ENCODE data around the gene MPZL3.

Gene MPZL3

DNA sequence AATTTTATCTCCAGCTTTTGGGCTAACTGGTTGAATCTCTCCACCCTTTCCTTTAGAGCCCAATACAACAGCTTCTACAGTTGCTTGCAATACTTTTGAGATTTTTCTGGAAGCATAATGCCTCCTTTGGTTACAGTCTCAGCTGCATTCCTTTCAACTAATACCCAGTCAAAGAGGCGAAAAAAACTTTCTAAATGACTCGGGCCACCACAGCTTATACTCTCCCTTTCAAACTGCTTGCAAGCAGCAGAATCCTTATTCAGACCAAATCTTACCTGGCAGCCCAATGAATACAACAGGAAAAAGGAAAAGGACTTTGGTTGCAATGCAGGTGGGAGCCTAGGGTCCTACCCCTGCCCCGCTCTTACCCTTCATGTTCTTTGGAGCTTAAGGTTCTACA is 43.1 kb downstream of the MPZL3 start:
- no peak for TF ChIP-seq EZH2phosphoT487 (IDR thresholded peaks at IDR 0.05; ENCODE audit: low read depth)
- TF ChIP-seq, protein P1, sequence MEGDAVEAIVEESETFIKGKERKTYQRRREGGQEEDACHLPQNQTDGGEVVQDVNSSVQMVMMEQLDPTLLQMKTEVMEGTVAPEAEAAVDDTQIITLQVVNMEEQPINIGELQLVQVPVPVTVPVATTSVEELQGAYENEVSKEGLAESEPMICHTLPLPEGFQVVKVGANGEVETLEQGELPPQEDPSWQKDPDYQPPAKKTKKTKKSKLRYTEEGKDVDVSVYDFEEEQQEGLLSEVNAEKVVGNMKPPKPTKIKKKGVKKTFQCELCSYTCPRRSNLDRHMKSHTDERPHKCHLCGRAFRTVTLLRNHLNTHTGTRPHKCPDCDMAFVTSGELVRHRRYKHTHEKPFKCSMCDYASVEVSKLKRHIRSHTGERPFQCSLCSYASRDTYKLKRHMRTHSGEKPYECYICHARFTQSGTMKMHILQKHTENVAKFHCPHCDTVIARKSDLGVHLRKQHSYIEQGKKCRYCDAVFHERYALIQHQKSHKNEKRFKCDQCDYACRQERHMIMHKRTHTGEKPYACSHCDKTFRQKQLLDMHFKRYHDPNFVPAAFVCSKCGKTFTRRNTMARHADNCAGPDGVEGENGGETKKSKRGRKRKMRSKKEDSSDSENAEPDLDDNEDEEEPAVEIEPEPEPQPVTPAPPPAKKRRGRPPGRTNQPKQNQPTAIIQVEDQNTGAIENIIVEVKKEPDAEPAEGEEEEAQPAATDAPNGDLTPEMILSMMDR (IDR thresholded peaks at IDR 0.05; ENCODE audit: low read depth, low read length): no peak
- no peak overlapping the region for H3K27ac ChIP-seq (ENCODE audit: low read length)
- no peak overlapping the region for H2AFZ ChIP-seq (ENCODE audit: low read depth, low read length)
- no peak overlapping the region for H3K4me2 ChIP-seq (ENCODE audit: low read length)
- peaks cover 40% of the 10 kb centered on the region for H3K27me3 ChIP-seq (ENCODE audit: low read depth, low read length)
- H3K79me2 ChIP-seq (ENCODE audit: low read length): no peaks in the 10 kb centered on the region
- H3K9ac ChIP-seq (ENCODE audit: low read length): no peak overlapping the region
- peaks cover 38% of the 10 kb centered on the region for H3K4me1 ChIP-seq (ENCODE audit: low read length)
- H4K20me1 ChIP-seq (ENCODE audit: insufficient read depth, low read length): no peaks in the 10 kb centered on the region
- no peak overlapping the region for H3K4me3 ChIP-seq (ENCODE audit: low read length)
- no peaks in the 10 kb centered on the region for H3K9me3 ChIP-seq (ENCODE audit: insufficient read depth, low read length)
- H3K36me3 ChIP-seq (replicated peaks; ENCODE audit: low read depth, low read length): no peaks in the 10 kb centered on the region

DNA sequence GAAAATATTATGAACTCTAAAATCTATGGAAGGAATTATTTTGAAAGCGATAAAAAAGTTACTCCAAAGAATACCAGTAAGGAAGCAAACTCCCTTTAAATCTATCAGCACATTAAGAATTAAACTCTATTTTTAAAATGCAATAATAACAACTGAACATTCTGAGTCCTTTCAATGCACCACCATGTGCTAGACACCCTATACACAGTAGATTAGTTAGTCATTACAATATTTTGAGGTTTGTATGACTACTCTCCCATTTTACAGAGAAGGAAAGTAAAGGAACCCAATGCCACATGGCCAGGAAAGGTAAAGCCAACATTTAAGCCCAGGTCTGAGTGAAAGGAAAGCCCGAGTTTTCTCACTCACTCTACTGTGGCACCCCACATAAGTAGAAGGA is 45.1 kb downstream of the MPZL3 start:
- Histone ChIP-seq H3K27me3 (ENCODE audit: low read depth, low read length) (peaks cover 24% of the 10 kb centered on the region), H3K4me3 (ENCODE audit: low read length) (no peak overlapping the region), H3K36me3 (replicated peaks; ENCODE audit: low read depth, low read length) (no peaks in the 10 kb centered on the region), H3K27ac (ENCODE audit: low read length) (no peak overlapping the region), H3K9me3 (ENCODE audit: insufficient read depth, low read length) (no peaks in the 10 kb centered on the region), H2AFZ (ENCODE audit: low read depth, low read length) (no peak overlapping the region), H4K20me1 (ENCODE audit: insufficient read depth, low read length) (no peaks in the 10 kb centered on the region), H3K79me2 (ENCODE audit: low read length) (no peaks in the 10 kb centered on the region), H3K9ac (ENCODE audit: low read length) (no peak overlapping the region), H3K4me1 (ENCODE audit: low read length) (peaks cover 21% of the 10 kb centered on the region), H3K4me2 (ENCODE audit: low read length) (peak overlapping the region; percentile 56; the same call in 1 of the 2 replicates)
- TF ChIP-seq, protein P1 (IDR thresholded peaks at IDR 0.05; ENCODE audit: low read depth, low read length): no peak
- TF ChIP-seq EZH2phosphoT487 (IDR thresholded peaks at IDR 0.05; ENCODE audit: low read depth): no peak

DNA sequence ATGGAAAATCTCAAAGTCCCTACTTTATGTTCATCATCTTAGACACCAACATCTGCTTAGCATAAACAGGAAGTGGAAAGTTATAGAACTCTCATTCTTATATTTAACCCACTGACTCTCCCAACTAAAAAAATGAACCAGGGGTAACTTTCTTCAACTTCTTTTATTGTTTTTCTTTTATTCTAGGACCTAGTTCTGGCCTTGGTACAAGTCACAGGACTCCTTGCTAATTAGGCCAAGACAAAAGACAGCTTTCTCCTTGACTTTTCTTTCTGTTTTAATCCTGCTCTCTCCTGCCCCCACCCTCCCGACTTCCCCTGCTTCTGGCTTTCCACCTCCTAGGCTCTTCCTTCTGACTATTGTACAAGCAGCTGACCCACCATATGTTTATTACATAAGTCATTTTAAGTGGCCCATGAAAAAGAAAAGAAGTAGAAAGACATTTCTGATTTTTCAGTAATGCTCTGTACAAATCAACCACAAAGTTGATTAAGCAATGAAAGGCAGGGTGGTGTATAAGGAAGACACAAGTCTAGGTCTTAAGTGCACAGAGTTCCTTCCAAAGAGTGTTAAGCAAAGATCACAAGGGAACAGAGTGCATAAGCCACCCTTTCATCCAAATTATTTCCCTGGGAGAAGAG is 45.7 kb downstream of the MPZL3 start:
- no peaks in the 10 kb centered on the region for H4K20me1 ChIP-seq (ENCODE audit: insufficient read depth, low read length)
- H3K9me3 ChIP-seq (ENCODE audit: insufficient read depth, low read length): no peaks in the 10 kb centered on the region
- H3K4me1 ChIP-seq (ENCODE audit: low read length): peaks cover 21% of the 10 kb centered on the region

More for the DNA sequence above, 45.7 kb downstream of the MPZL3 start:
- Histone ChIP-seq H3K9ac (ENCODE audit: low read length) (no peak overlapping the region), H3K4me2 (ENCODE audit: low read length) (peak overlapping the region; percentile 56), H3K36me3 (replicated peaks; ENCODE audit: low read depth, low read length) (no peaks in the 10 kb centered on the region), H3K27ac (ENCODE audit: low read length) (0 out of 2 replicates have a peak overlapping the region, but pooled peaks have one; percentile 3), H2AFZ (ENCODE audit: low read depth, low read length) (peak overlapping the region; percentile 33; the same call in 1 of the 2 replicates), H3K27me3 (ENCODE audit: low read depth, low read length) (peaks cover 19% of the 10 kb centered on the region), H3K4me3 (ENCODE audit: low read length) (peak overlapping the region; percentile 7; the same call in 1 of the 2 replicates), H3K79me2 (ENCODE audit: low read length) (no peaks in the 10 kb centered on the region)
- TF ChIP-seq, protein P1 (IDR thresholded peaks at IDR 0.05; ENCODE audit: low read depth, low read length): no peak
- TF ChIP-seq EZH2phosphoT487 (IDR thresholded peaks at IDR 0.05; ENCODE audit: low read depth): no peak

All from OCI-LY3 (cell line).